ENCODE measurements around the gene SLC35A3.

GRCh38 chr1:100035214-100035613, 65.4 kb downstream of the SLC35A3 start:
- TF ChIP-seq CTCF (IDR thresholded peaks at IDR 0.05) (no peak), POLR2A (IDR thresholded peaks at IDR 0.05) (no peak), POLR2AphosphoS5 (IDR thresholded peaks at IDR 0.05) (no peak)
